Smooth muscle cell (in vitro differentiated cells): ENCODE data around the gene CFLAR. TPM values are rescaled to one million over a fixed set of nuclear protein-coding genes. Genes with fewer than 3 reads are reported as not detected.
A peak's percentile ranks its signal among the peaks of the same experiment; 100 is the strongest.

ENCODE experiments used
- DNase-seq: peaks from one replicate; lab custom pipeline; 2025; ENCODE audit not compliant: unreplicated experiment; lab: John Stamatoyannopoulos, UW
- H2AFZ ChIP-seq: fragments of 200-600 bp; sonication (generic); 2 replicates; pipeline ENCODE4 v1.6.0; 2016; ENCODE audit warnings: antibody characterized with exemption, low read depth, mild to moderate bottlenecking
- H3F3A ChIP-seq: fragments of 200-600 bp; sonication (generic); 2 replicates; pipeline ENCODE4 v1.6.0; 2017; ENCODE audit warnings: antibody characterized with exemption, low read depth
- H3K27ac ChIP-seq: fragments of 200-600 bp; sonication (generic); 2 replicates; pipeline ENCODE4 v1.5.1; 2016; ENCODE audit warnings: low read depth, mild to moderate bottlenecking
- H3K27me3 ChIP-seq: fragments of 200-600 bp; sonication (generic); 2 replicates; pipeline ENCODE4 v1.6.1; 2016; ENCODE audit warnings: low read depth, mild to moderate bottlenecking
- H3K36me3 ChIP-seq: fragments of 200-600 bp; sonication (generic); 2 replicates; pipeline ENCODE4 v1.5.1; 2016; ENCODE audit warnings: low read depth
- H3K4me1 ChIP-seq: fragments of 200-600 bp; sonication (generic); 2 replicates; pipeline ENCODE4 v1.5.1; 2016; ENCODE audit warnings: low read depth
- H3K4me2 ChIP-seq: fragments of 200-600 bp; sonication (generic); 2 replicates; pipeline ENCODE4 v1.6.0; 2016; ENCODE audit warnings: mild to moderate bottlenecking
- H3K4me3 ChIP-seq: fragments of 200-600 bp; sonication (generic); 2 replicates; pipeline ENCODE4 v1.5.1; 2016; ENCODE audit warnings: mild to moderate bottlenecking
- H3K79me2 ChIP-seq: fragments of 200-600 bp; sonication (generic); 2 replicates; pipeline ENCODE4 v1.6.0; 2016; ENCODE audit warnings: low read depth, mild to moderate bottlenecking
- H3K9ac ChIP-seq: fragments of 200-600 bp; sonication (generic); 2 replicates; pipeline ENCODE4 v1.6.0; 2016; ENCODE audit warnings: low read depth
- H3K9me3 ChIP-seq: fragments of 200-600 bp; sonication (generic); replicated peaks from 2 replicates; pipeline ENCODE4 v1.5.1; 2016; ENCODE audit warnings: low read depth
- H4K20me1 ChIP-seq: fragments of 200-600 bp; sonication (generic); 2 replicates; pipeline ENCODE4 v1.6.0; 2016; ENCODE audit warnings: low read depth
- WGBS: methylation state at CpG from one replicate; pipeline ENCODE4 v1.1.7; 2016; ENCODE audit warnings: low lambda C conversion rate; 5-methylcytosine and 5-hydroxymethylcytosine counted together
- polyA plus RNA-seq: library from polyadenylated mRNA; unstranded; fragments of >200 nt; fragmentation: Nextera tagmentation; extraction: Ambion mirVana; gene quantifications from 2 replicates; pipeline ENCODE4 v1.2.1, GENCODE V29; 2016
- total RNA-seq: library from RNA; depleted of rRNA; stranded (reverse); fragments of >200 nt; gene quantifications from 2 replicates; pipeline ENCODE4 v1.2.3, GENCODE V29; 2014
- TF ChIP-seq, protein P1 (sequence below): fragments of 200-600 bp; sonication (generic); IDR thresholded peaks from 2 replicates; pipeline ENCODE4 v1.5.1; 2017; ENCODE audit warnings: borderline replicate concordance, mild to moderate bottlenecking, antibody characterized with exemption; ENCODE audit not compliant: insufficient read depth, poor library complexity, severe bottlenecking

CFLAR gene
- total and polyA plus RNA-seq, 2 experiments from 2014 or later, result 16.0 to 27.1 TPM

DNA sequence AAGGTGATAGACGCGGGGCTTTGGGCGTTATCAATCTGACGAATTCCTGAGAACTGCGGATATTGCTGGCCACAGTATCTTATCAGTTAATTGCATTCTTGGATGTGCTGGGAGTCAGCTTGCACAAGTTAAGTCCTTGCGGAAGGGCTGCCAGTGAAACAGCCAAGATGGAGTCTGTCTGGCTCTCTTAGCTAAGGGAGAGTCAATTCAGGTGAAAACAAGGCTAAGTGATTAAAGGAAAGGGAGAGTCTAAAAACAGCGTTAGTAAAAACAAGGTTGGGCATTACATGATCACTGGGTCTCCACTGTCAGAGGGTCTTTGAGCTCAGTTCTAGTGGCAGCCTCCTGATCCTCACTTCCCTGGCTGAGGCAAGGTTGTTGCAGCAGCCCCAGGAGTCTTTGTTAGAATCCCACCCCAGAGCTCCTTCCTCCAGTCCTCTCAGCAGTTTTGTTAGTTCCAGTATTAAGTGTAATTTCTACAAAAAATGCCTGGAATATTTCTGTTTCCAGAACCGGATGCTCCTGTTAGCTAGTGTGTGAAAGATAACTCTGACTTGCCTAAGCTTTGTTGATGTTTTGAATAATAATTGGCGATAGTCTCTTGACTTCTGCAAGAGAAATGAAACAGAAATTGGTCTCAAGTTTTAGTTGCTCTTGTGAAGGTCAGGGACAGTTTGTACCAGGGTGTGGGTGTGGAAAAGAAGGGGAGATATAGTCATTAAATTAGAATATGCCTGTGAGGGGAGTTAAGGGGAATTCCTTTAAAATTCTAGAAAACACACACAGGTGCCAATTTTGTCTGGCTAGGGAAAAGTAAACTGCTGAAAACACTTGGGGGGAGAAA, 10.6 kb downstream of the CFLAR start:
- WGBS, result 15% methylated on average over 9 of the region's 9 CpGs
- Histone ChIP-seq H3K36me3 (no peaks in the 10 kb centered on the region), H3K27me3 (no peaks in the 10 kb centered on the region), H2AFZ (no peak overlapping the region), H3K4me1 (peaks cover 24% of the 10 kb centered on the region), H3K4me2 (peak overlapping the region; percentile 69), H4K20me1 (peaks cover under 1% of the 10 kb centered on the region), H3K9ac (no peak overlapping the region), H3K79me2 (peaks cover 30% of the 10 kb centered on the region), H3F3A (peaks cover 14% of the 10 kb centered on the region), H3K9me3 (no peaks in the 10 kb centered on the region), H3K4me3 (no peak overlapping the region), H3K27ac (peak overlapping the region; percentile 84)
- TF ChIP-seq, protein P1, sequence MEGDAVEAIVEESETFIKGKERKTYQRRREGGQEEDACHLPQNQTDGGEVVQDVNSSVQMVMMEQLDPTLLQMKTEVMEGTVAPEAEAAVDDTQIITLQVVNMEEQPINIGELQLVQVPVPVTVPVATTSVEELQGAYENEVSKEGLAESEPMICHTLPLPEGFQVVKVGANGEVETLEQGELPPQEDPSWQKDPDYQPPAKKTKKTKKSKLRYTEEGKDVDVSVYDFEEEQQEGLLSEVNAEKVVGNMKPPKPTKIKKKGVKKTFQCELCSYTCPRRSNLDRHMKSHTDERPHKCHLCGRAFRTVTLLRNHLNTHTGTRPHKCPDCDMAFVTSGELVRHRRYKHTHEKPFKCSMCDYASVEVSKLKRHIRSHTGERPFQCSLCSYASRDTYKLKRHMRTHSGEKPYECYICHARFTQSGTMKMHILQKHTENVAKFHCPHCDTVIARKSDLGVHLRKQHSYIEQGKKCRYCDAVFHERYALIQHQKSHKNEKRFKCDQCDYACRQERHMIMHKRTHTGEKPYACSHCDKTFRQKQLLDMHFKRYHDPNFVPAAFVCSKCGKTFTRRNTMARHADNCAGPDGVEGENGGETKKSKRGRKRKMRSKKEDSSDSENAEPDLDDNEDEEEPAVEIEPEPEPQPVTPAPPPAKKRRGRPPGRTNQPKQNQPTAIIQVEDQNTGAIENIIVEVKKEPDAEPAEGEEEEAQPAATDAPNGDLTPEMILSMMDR, result no peak
- no peak for DNase-seq

GRCh38 chr2:201127152-201127511, 11.2 kb downstream of the CFLAR start:
- Histone ChIP-seq H3F3A (peaks cover 14% of the 10 kb centered on the region), H4K20me1 (no peaks in the 10 kb centered on the region), H3K4me3 (no peak overlapping the region), H3K27me3 (no peaks in the 10 kb centered on the region), H2AFZ (no peak overlapping the region), H3K4me1 (peaks cover 24% of the 10 kb centered on the region), H3K36me3 (no peaks in the 10 kb centered on the region), H3K79me2 (peaks cover 29% of the 10 kb centered on the region), H3K9ac (no peak overlapping the region), H3K9me3 (no peaks in the 10 kb centered on the region), H3K27ac (peak overlapping the region; percentile 84), H3K4me2 (peak overlapping the region; percentile 69)
- no peak for DNase-seq
- TF ChIP-seq, protein P1, result no peak
- 100% methylated on average over 2 of the region's 2 CpGs for WGBS

DNA sequence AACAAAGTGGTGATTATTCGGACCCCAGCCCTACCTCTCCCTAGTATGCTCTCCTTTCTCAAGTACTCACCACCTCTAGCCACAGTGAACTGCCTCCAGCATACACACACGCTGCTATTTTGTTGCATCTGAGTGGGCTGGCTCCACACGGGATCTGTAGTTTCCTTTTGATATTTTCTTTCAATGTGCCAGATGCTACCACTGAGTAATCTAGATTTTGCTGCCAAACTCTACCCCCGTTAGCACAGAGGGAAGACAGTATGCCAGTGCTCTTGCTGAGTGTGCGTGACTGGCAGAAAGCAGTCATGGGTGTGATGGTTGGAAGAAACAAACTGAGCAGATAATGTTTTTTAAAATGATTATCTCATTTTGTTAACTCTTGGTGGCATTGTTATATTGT, 11.6 kb downstream of the CFLAR start:
- H2AFZ ChIP-seq, result no peak overlapping the region
- H3K9ac ChIP-seq, result no peak overlapping the region
- no peaks in the 10 kb centered on the region for H3K36me3 ChIP-seq
- no peaks in the 10 kb centered on the region for H3K9me3 ChIP-seq
- H3K27ac ChIP-seq, result peak overlapping the region; percentile 84
- 57% methylated on average over 5 of the region's 5 CpGs for WGBS
- H3F3A ChIP-seq, result peaks cover 14% of the 10 kb centered on the region
- no peaks in the 10 kb centered on the region for H4K20me1 ChIP-seq
- H3K79me2 ChIP-seq, result peaks cover 28% of the 10 kb centered on the region
- no peaks in the 10 kb centered on the region for H3K27me3 ChIP-seq
- DNase-seq, result no peak
- peaks cover 24% of the 10 kb centered on the region for H3K4me1 ChIP-seq
- no peak overlapping the region for H3K4me3 ChIP-seq
- H3K4me2 ChIP-seq, result peak overlapping the region; percentile 6
- TF ChIP-seq, protein P1, result no peak

DNA sequence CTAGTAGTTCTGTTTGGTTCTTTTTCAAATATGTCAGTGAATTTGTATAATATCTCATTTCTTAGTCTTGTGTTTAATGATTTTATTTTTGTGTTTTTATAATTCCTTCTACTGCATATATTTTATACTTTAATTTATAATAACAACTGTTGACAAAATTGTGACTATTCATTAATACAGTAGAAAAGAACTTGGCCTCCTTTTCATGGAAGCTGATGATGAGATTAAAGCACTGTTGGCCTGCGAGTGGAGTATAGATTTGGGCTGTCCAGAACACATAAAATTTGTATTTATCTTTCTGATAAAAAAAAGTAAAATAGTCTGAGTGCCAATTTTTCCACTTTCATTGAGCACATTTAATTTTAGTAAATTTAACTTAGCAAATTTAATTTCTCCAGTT, 12.1 kb downstream of the CFLAR start:
- no peak overlapping the region for H3K9ac ChIP-seq
- no peak overlapping the region for H3K4me3 ChIP-seq
- no peak for DNase-seq

More for the DNA sequence above, 12.1 kb downstream of the CFLAR start:
- 87% methylated on average over 1 of the region's 1 CpG for WGBS
- Histone ChIP-seq H3K4me1 (peaks cover 24% of the 10 kb centered on the region), H3K27ac (peak overlapping the region; percentile 84), H3K4me2 (no peak overlapping the region), H3K79me2 (peaks cover 27% of the 10 kb centered on the region), H3K9me3 (no peaks in the 10 kb centered on the region), H3F3A (peaks cover 14% of the 10 kb centered on the region), H2AFZ (no peak overlapping the region), H4K20me1 (no peaks in the 10 kb centered on the region), H3K27me3 (no peaks in the 10 kb centered on the region), H3K36me3 (no peaks in the 10 kb centered on the region)
- TF ChIP-seq, protein P1, result no peak
